ENCODE data around the gene SYNGR1. TPM values are rescaled to one million over a fixed set of nuclear protein-coding genes. Genes with fewer than 3 reads are reported as not detected.
A peak's percentile ranks its signal among the peaks of the same experiment; 100 is the strongest.

The SYNGR1 gene
- total RNA-seq, 1 experiment from 2014 or later: 47.7 TPM

GRCh38 chr22:39367035-39367434, 17.2 kb downstream of the SYNGR1 start:
- Histone ChIP-seq H3K4me2 (ENCODE audit: low read depth, low read length, poor library complexity, severe bottlenecking) (no peak overlapping the region), H3K4me3 (ENCODE audit: low read length) (no peak overlapping the region), H3K79me2 (ENCODE audit: low read length) (peaks cover 60% of the 10 kb centered on the region), H3K9me2 (replicated peaks; ENCODE audit: insufficient read depth, low read length) (no peaks in the 10 kb centered on the region), H3K9ac (ENCODE audit: low read length) (no peak overlapping the region), H2AFZ (ENCODE audit: low read length) (no peak overlapping the region), H3K36me3 (ENCODE audit: insufficient read depth, low read length) (peaks cover 3% of the 10 kb centered on the region), H4K20me1 (ENCODE audit: insufficient read depth, low read depth, low read length) (no peaks in the 10 kb centered on the region; the same call in 1 of the 2 replicates), H3K27ac (ENCODE audit: low read length) (no peak overlapping the region), H3K27me3 (ENCODE audit: low read length) (no peaks in the 10 kb centered on the region), H3K4me1 (ENCODE audit: low read length) (peaks cover 58% of the 10 kb centered on the region), H3K9me3 (ENCODE audit: low read length) (peaks cover 3% of the 10 kb centered on the region; the same call in 1 of the 2 replicates)
- DNase-seq: no peak

GRCh38 chr22:39368461-39368911, 18.7 kb downstream of the SYNGR1 start:
- Histone ChIP-seq H3K27ac (ENCODE audit: low read length) (peak overlapping the region; percentile 71), H3K27me3 (ENCODE audit: low read length) (no peaks in the 10 kb centered on the region), H4K20me1 (ENCODE audit: insufficient read depth, low read depth, low read length) (no peaks in the 10 kb centered on the region), H3K4me1 (ENCODE audit: low read length) (peaks cover 45% of the 10 kb centered on the region), H3K79me2 (ENCODE audit: low read length) (peaks cover 48% of the 10 kb centered on the region), H3K4me2 (ENCODE audit: low read depth, low read length, poor library complexity, severe bottlenecking) (peak overlapping the region; percentile 58), H3K4me3 (ENCODE audit: low read length) (no peak overlapping the region), H2AFZ (ENCODE audit: low read length) (no peak overlapping the region), H3K9me2 (replicated peaks; ENCODE audit: insufficient read depth, low read length) (no peaks in the 10 kb centered on the region), H3K36me3 (ENCODE audit: insufficient read depth, low read length) (peaks cover 3% of the 10 kb centered on the region), H3K9ac (ENCODE audit: low read length) (peak overlapping the region; percentile 12; the same call in 1 of the 2 replicates), H3K9me3 (ENCODE audit: low read length) (peaks cover 3% of the 10 kb centered on the region; the same call in 1 of the 2 replicates)
- peak; percentile 68 for DNase-seq

- Histone ChIP-seq H3K9ac (ENCODE audit: low read length) (no peak overlapping the region), H3K27ac (ENCODE audit: low read length) (no peak overlapping the region; the same call in 1 of the 2 replicates), H3K27me3 (ENCODE audit: low read length) (no peaks in the 10 kb centered on the region), H3K79me2 (ENCODE audit: low read length) (peaks cover 41% of the 10 kb centered on the region), H4K20me1 (ENCODE audit: insufficient read depth, low read depth, low read length) (no peaks in the 10 kb centered on the region), H3K9me2 (replicated peaks; ENCODE audit: insufficient read depth, low read length) (no peaks in the 10 kb centered on the region), H3K9me3 (ENCODE audit: low read length) (peaks cover 3% of the 10 kb centered on the region; the same call in 1 of the 2 replicates), H3K4me2 (ENCODE audit: low read depth, low read length, poor library complexity, severe bottlenecking) (no peak overlapping the region), H3K4me1 (ENCODE audit: low read length) (peaks cover 38% of the 10 kb centered on the region), H2AFZ (ENCODE audit: low read length) (no peak overlapping the region), H3K36me3 (ENCODE audit: insufficient read depth, low read length) (peaks cover 3% of the 10 kb centered on the region), H3K4me3 (ENCODE audit: low read length) (no peak overlapping the region)
- DNase-seq: no peak
Observed at GRCh38 chr22:39369186-39369585, 19.4 kb downstream of the SYNGR1 start.

DNA sequence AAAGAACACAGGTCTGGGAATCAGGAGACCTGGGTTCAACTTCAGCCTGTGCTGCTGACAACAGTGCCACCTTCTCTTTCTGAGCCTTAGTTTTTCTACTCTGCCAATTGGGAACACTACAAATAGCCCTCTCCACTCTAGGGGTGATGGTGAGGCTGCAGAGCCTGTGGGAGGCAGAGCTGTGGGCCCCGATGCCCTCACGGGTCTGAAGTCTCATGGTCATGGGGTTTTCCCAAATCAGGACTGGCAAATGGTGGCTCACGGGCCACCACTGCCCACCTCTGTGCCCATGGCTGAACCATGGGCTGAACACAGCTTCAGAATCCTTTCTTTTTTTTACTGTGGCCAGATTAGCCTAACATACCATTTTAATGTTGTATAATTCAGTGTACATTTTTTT, 19.8 kb downstream of the SYNGR1 start:
- Histone ChIP-seq H3K4me1 (ENCODE audit: low read length) (peaks cover 34% of the 10 kb centered on the region), H2AFZ (ENCODE audit: low read length) (no peak overlapping the region), H4K20me1 (ENCODE audit: insufficient read depth, low read depth, low read length) (no peaks in the 10 kb centered on the region), H3K27me3 (ENCODE audit: low read length) (no peaks in the 10 kb centered on the region), H3K79me2 (ENCODE audit: low read length) (peaks cover 37% of the 10 kb centered on the region), H3K4me2 (ENCODE audit: low read depth, low read length, poor library complexity, severe bottlenecking) (no peak overlapping the region), H3K36me3 (ENCODE audit: insufficient read depth, low read length) (peaks cover 3% of the 10 kb centered on the region), H3K27ac (ENCODE audit: low read length) (no peak overlapping the region), H3K9me3 (ENCODE audit: low read length) (peaks cover 3% of the 10 kb centered on the region; the same call in 1 of the 2 replicates), H3K9me2 (replicated peaks; ENCODE audit: insufficient read depth, low read length) (no peaks in the 10 kb centered on the region), H3K4me3 (ENCODE audit: low read length) (no peak overlapping the region), H3K9ac (ENCODE audit: low read length) (no peak overlapping the region)
- DNase-seq: no peak

- H3K4me2 ChIP-seq (ENCODE audit: low read depth, low read length, poor library complexity, severe bottlenecking): no peak overlapping the region
- DNase-seq: no peak
- H2AFZ ChIP-seq (ENCODE audit: low read length): no peak overlapping the region
- no peak overlapping the region for H3K27ac ChIP-seq (ENCODE audit: low read length)
- H3K79me2 ChIP-seq (ENCODE audit: low read length): peaks cover 25% of the 10 kb centered on the region
- no peaks in the 10 kb centered on the region for H4K20me1 ChIP-seq (ENCODE audit: insufficient read depth, low read depth, low read length)
- H3K9ac ChIP-seq (ENCODE audit: low read length): no peak overlapping the region
- H3K36me3 ChIP-seq (ENCODE audit: insufficient read depth, low read length): peaks cover 3% of the 10 kb centered on the region
- H3K9me2 ChIP-seq (replicated peaks; ENCODE audit: insufficient read depth, low read length): no peaks in the 10 kb centered on the region
- no peak overlapping the region for H3K4me3 ChIP-seq (ENCODE audit: low read length)
- peaks cover 22% of the 10 kb centered on the region for H3K4me1 ChIP-seq (ENCODE audit: low read length)
- no peaks in the 10 kb centered on the region for H3K27me3 ChIP-seq (ENCODE audit: low read length)
- H3K9me3 ChIP-seq (ENCODE audit: low read length): peaks cover 3% of the 10 kb centered on the region; the same call in 1 of the 2 replicates
Observed at GRCh38 chr22:39371732-39372131, 21.9 kb downstream of the SYNGR1 start.

DNA sequence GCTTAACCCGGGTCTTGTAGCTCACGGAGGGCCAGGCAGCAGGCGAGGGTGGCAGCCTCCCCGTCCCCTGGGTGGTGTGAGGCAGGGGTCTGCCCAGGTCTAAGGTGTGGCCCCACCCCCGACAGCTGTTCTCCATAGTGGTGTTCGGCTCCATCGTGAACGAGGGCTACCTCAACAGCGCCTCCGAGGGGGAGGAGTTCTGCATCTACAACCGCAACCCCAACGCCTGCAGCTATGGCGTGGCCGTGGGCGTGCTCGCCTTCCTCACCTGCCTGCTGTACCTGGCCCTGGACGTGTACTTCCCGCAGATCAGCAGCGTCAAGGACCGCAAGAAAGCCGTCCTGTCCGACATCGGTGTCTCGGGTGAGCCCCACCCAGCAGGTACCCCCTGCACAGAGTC, 24.4 kb downstream of the SYNGR1 start:
- Histone ChIP-seq H3K9me2 (replicated peaks; ENCODE audit: insufficient read depth, low read length) (no peaks in the 10 kb centered on the region), H3K27me3 (ENCODE audit: low read length) (no peaks in the 10 kb centered on the region), H3K4me3 (ENCODE audit: low read length) (no peak overlapping the region), H3K4me2 (ENCODE audit: low read depth, low read length, poor library complexity, severe bottlenecking) (no peak overlapping the region), H3K79me2 (ENCODE audit: low read length) (peaks cover 14% of the 10 kb centered on the region), H3K4me1 (ENCODE audit: low read length) (no peaks in the 10 kb centered on the region; the same call in 1 of the 2 replicates), H3K9ac (ENCODE audit: low read length) (no peak overlapping the region), H3K9me3 (ENCODE audit: low read length) (peaks cover 3% of the 10 kb centered on the region; the same call in 1 of the 2 replicates), H2AFZ (ENCODE audit: low read length) (no peak overlapping the region), H4K20me1 (ENCODE audit: insufficient read depth, low read depth, low read length) (no peaks in the 10 kb centered on the region), H3K36me3 (ENCODE audit: insufficient read depth, low read length) (peaks cover 10% of the 10 kb centered on the region), H3K27ac (ENCODE audit: low read length) (no peak overlapping the region)
- no peak for DNase-seq

DNA sequence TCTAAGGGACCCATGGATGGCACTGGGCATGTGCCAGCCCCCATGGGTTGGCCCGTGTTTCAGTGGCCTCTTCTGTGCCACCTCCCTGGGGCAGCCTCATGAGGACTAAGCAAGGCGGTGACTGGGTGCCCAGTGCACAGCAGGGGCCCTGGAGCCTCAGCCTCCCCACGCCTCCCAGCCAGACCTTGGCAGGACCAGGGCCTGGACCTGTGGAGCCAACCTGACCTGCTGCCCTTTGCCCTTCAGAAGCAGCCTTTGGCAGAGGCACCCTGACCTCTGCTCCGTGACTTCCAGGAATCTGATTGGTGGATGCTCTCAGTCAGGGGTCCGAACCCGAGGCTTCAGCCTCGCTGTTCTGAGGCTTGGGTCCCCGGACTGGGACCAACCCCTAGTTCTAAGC, 25.0 kb downstream of the SYNGR1 start:
- Histone ChIP-seq H3K4me1 (ENCODE audit: low read length) (no peaks in the 10 kb centered on the region), H3K27ac (ENCODE audit: low read length) (no peak overlapping the region), H4K20me1 (ENCODE audit: insufficient read depth, low read depth, low read length) (no peaks in the 10 kb centered on the region), H3K9me2 (replicated peaks; ENCODE audit: insufficient read depth, low read length) (no peaks in the 10 kb centered on the region), H3K9ac (ENCODE audit: low read length) (no peak overlapping the region), H2AFZ (ENCODE audit: low read length) (no peak overlapping the region), H3K79me2 (ENCODE audit: low read length) (peaks cover 9% of the 10 kb centered on the region), H3K27me3 (ENCODE audit: low read length) (no peaks in the 10 kb centered on the region), H3K4me3 (ENCODE audit: low read length) (no peak overlapping the region), H3K4me2 (ENCODE audit: low read depth, low read length, poor library complexity, severe bottlenecking) (no peak overlapping the region), H3K36me3 (ENCODE audit: insufficient read depth, low read length) (peaks cover 10% of the 10 kb centered on the region), H3K9me3 (ENCODE audit: low read length) (peaks cover 3% of the 10 kb centered on the region; the same call in 1 of the 2 replicates)
- DNase-seq: no peak

DNA sequence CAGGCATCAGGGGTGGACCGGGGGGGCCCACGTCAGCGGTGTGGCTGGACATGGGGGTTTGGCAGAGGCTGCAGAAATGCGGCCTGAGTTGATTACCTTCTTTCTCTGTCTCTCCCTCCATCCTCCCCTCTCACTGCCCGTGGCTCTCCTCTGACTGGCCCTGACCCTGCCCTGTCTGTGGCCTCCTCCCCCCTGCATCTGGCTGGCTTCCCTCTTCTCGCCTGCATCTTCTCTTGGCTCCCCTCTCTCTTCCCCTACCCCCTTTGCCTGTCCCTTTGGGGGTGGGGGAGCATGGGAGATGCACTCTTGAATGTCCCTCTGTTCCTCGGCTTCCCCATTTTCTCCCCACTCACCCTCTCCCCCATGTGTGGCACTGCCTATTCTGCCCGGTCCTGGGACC, 25.9 kb downstream of the SYNGR1 start:
- H2AFZ ChIP-seq (ENCODE audit: low read length): no peak overlapping the region
- H4K20me1 ChIP-seq (ENCODE audit: insufficient read depth, low read depth, low read length): no peaks in the 10 kb centered on the region
- H3K9me3 ChIP-seq (ENCODE audit: low read length): peaks cover 3% of the 10 kb centered on the region; the same call in 1 of the 2 replicates
- H3K4me3 ChIP-seq (ENCODE audit: low read length): no peak overlapping the region
- no peaks in the 10 kb centered on the region for H3K4me1 ChIP-seq (ENCODE audit: low read length)
- H3K4me2 ChIP-seq (ENCODE audit: low read depth, low read length, poor library complexity, severe bottlenecking): no peak overlapping the region
- H3K27ac ChIP-seq (ENCODE audit: low read length): no peak overlapping the region
- H3K36me3 ChIP-seq (ENCODE audit: insufficient read depth, low read length): peaks cover 10% of the 10 kb centered on the region
- H3K79me2 ChIP-seq (ENCODE audit: low read length): peaks cover 8% of the 10 kb centered on the region
- no peaks in the 10 kb centered on the region for H3K9me2 ChIP-seq (replicated peaks; ENCODE audit: insufficient read depth, low read length)
- H3K27me3 ChIP-seq (ENCODE audit: low read length): no peaks in the 10 kb centered on the region
- no peak for DNase-seq
- no peak overlapping the region for H3K9ac ChIP-seq (ENCODE audit: low read length)
